ENCODE data around the gene HIC1.

The HIC1 gene

DNA sequence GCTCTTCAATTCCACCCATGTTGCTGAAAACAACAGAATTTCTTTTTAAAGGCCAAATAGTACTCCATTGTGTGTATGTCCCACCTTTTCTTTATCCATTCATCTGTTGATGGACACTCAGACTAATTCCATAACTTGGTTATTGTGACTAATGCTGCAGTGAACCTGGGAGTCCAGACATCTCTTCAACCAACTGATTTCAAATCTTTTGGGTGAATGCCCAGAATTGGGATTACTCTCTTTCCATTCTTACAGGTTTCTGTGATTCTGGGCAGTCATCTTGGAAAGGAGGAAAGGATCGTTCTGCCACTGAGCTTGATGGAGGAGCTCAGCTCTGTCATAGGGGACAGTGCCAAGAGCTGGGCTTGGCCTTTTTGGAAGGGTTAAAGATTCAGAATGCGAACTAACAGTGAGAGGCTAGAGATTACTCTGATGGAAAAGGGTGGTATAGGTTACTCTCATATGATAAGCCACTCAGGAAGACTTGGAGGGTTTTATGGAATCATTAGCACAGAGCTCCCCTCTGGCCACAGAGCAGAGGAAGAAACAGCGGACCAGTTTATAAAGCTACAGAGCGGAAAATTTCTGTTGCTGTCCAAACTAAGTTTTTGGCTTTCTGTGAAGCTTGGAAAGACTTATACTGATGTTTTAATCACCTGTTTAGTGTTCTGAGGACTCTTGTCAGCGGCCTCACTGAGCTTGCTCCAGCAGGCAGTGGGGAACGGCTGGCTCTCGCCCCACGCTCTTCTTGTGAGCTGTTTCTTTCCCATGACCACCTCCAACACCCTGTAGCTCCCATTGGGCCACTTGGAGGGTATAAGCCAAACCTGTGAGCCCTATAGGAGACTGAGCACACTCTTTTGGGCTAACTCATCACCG, 48.3 kb downstream of the HIC1 start:
- DNase-seq (ENCODE audit: low spot score) = no peak

DNA sequence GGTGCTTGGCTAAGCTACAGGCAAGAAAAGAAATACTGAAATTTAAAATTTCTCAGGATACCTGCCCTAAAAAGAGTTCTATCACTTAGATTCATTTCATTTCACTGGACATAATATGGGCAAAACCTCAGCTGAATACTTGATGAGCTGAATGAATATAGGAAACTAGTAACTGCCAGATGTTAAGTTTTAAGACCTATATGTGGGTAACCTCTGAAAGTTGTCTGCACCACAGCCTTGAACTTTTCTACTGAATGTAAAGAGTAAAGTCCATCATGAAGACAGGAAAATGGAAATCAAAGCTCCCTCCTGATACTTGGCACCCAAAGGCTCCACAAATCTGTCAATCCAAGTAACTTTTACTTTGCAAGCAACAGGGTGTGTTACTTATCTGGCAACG, 50.8 kb downstream of the HIC1 start:
- DNase-seq (ENCODE audit: low spot score) = no peak

- no peak for DNase-seq (ENCODE audit: low spot score)
These were observed 51.5 kb downstream of the HIC1 start for GRCh38 chr17:2106308-2106955.

GRCh38 chr17:2107050-2107449, 52.1 kb downstream of the HIC1 start:
- DNase-seq (ENCODE audit: low spot score) = no peak

DNA sequence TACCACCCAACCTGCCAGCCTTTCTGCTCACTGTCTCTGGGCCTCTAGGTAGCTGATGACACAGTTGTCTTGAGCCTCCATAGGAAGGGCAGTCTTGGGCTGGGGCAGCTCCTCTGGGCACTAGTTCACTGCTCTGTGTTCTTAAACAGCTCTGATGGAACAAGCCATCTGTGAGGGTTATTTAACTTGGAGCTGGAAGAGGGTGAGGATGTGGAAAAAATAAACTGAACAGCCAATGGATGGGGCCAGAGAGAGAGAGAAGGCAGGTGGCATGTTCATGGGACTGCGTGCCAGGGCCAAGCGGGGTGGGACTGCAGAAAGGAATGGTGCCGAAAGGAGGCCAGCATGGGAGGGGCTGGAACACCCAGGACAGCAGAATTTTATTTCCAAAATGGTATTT, 52.6 kb downstream of the HIC1 start:
- no peak for DNase-seq (ENCODE audit: low spot score)

- DNase-seq (ENCODE audit: low spot score) = no peak
These were observed 53.3 kb downstream of the HIC1 start for GRCh38 chr17:2108170-2108569.

DNA sequence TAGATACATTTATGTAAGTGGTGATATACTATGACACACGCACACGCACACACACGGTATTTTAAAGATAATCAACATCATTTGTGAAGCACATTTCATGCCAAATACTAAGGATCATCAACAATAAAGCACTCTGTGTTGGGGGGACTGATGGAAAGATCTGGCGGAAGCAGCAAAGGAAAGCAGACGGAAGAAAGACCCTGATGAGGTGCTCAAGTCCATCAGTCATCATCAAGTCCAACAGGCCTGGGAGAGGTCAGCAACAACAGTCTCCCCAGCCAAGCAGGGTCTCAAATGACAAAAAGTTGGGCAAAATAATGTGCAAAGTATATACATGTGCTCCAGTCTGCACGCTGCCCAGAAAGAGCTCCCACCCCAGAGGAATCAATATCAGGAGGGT, 55.5 kb downstream of the HIC1 start:
- no peak for DNase-seq (ENCODE audit: low spot score)

GRCh38 chr17:2111691-2112090, 56.8 kb downstream of the HIC1 start:
- DNase-seq (ENCODE audit: low spot score) = no peak
